Thymus (tissue), 11 donors: ENCODE measurements around the gene CA11. TPM values are rescaled to one million over a fixed set of nuclear protein-coding genes. Genes with fewer than 3 reads are reported as not detected.
"Not testable (repeated sequence)": the region's sequence is repeated elsewhere in the genome, so short reads cannot be mapped to it uniquely, and the experiment has no call there.

Experiments
- DNase-seq, 9 donors: peaks; one replicate each; pipeline ENCODE4 v3.0.0-alpha.2; 2013; ENCODE audit warnings: low spot score in 9 of 9, low read depth in 6 of 9, missing footprints in 1 of 9
- H3K27ac ChIP-seq, 2 donors: one replicate each; pipeline ENCODE4 v1.5.1; 2013; ENCODE audit warnings: control low read depth in 1 of 2, low read depth in 1 of 2, low read length in 1 of 2, mild to moderate bottlenecking in 1 of 2, moderate library complexity in 1 of 2
- H3K27me3 ChIP-seq, 2 donors: one replicate each; pipeline ENCODE4 v1.5.1; 2013; ENCODE audit warnings: low read length in 1 of 2; ENCODE audit not compliant: control insufficient read depth in 2 of 2, insufficient read depth in 1 of 2
- H3K36me3 ChIP-seq, 2 donors: one replicate each; pipeline ENCODE4 v1.5.1; 2013; ENCODE audit warnings: low read length in 1 of 2, mild to moderate bottlenecking in 1 of 2, moderate library complexity in 1 of 2; ENCODE audit not compliant: control insufficient read depth in 2 of 2, insufficient read depth in 2 of 2
- H3K4me1 ChIP-seq, 2 donors: one replicate each; pipeline ENCODE4 v1.5.1; 2013; ENCODE audit warnings: low read length in 2 of 2; ENCODE audit not compliant: control insufficient read depth in 2 of 2, insufficient read depth in 2 of 2
- H3K4me3 ChIP-seq, 2 donors: one replicate each; pipeline ENCODE4 v1.5.1; 2013; ENCODE audit warnings: low read length in 2 of 2, control low read depth in 1 of 2, mild to moderate bottlenecking in 1 of 2
- H3K9me3 ChIP-seq, 2 donors: one replicate each; pipeline ENCODE4 v1.5.1; 2013; ENCODE audit warnings: low read length in 1 of 2, mild to moderate bottlenecking in 1 of 2; ENCODE audit not compliant: control insufficient read depth in 2 of 2, insufficient read depth in 1 of 2
- WGBS: extraction: QIAGEN DNeasy Blood & Tissue Kit; methylation state at CpG from one replicate; pipeline ENCODE4 v1.1.7; 2013; 5-methylcytosine and 5-hydroxymethylcytosine counted together
- polyA plus RNA-seq: library from polyadenylated mRNA; stranded (reverse); fragments of 200-250 nt; gene quantifications from one replicate; pipeline ENCODE4 v1.2.3, GENCODE V29; 2013
- total RNA-seq: library from RNA; stranded (reverse); fragments of 120-200 nt; gene quantifications from one replicate; pipeline ENCODE4 v1.2.4, GENCODE V29; 2013
- donor health status: healthy.

Gene CA11
- total and polyA plus RNA-seq, 2 donors, result 9.8 to 15.3 TPM

- peak in 3 of 9 donors; percentile 33 to 64 (median 54) for DNase-seq
- peaks cover 7 to 14% of the 10 kb centered on the region in 2 donors for H3K36me3 ChIP-seq
- peaks cover 0 to 14% of the 10 kb centered on the region in 2 donors for H3K27me3 ChIP-seq
- peaks cover 0 to 4% of the 10 kb centered on the region in 2 donors for H3K9me3 ChIP-seq
- under 1% methylated on average over 35 of the region's 35 CpGs for WGBS
- H3K27ac ChIP-seq, result peak overlapping the region; percentile 91 to 98
- peak overlapping the region; percentile 71 to 77 for H3K4me3 ChIP-seq
- peaks cover 23 to 55% of the 10 kb centered on the region in 2 donors for H3K4me1 ChIP-seq
These were observed 9.8 kb downstream of the CA11 start for GRCh38 chr19:48635966-48636858.

- Histone ChIP-seq H3K27ac (peak overlapping the region; percentile 91 to 98), H3K4me3 (peak overlapping the region; percentile 71 to 77), H3K27me3 (peaks cover 0 to 14% of the 10 kb centered on the region in 2 donors), H3K9me3 (peaks cover 0 to 4% of the 10 kb centered on the region in 2 donors), H3K4me1 (peaks cover 23 to 63% of the 10 kb centered on the region in 2 donors), H3K36me3 (peaks cover 15 to 22% of the 10 kb centered on the region in 2 donors)
- 1% methylated on average over 67 of the region's 67 CpGs for WGBS
- peak in 3 of 9 donors; percentile 63 to 79 (median 69) for DNase-seq
These were observed 10.6 kb downstream of the CA11 start for GRCh38 chr19:48635263-48635965.

GRCh38 chr19:48634424-48635262, 11.3 kb downstream of the CA11 start:
- H3K27ac ChIP-seq, result peak overlapping the region; percentile 86 to 89
- H3K36me3 ChIP-seq, result peaks cover 23 to 27% of the 10 kb centered on the region in 2 donors
- peaks cover 0 to 9% of the 10 kb centered on the region in 2 donors for H3K9me3 ChIP-seq
- WGBS, result 5% methylated on average over 37 of the region's 37 CpGs
- peak in 8 of 9 donors; percentile 81 to 96 (median 90) for DNase-seq
- H3K27me3 ChIP-seq, result peaks cover 0 to 8% of the 10 kb centered on the region in 2 donors
- H3K4me3 ChIP-seq, result peak overlapping the region; percentile 19 to 77
- peaks cover 23 to 71% of the 10 kb centered on the region in 2 donors for H3K4me1 ChIP-seq

- Histone ChIP-seq H3K4me1 (peaks cover 23 to 73% of the 10 kb centered on the region in 2 donors), H3K27ac (peak overlapping the region; percentile 77 to 86), H3K9me3 (peaks cover 0 to 9% of the 10 kb centered on the region in 2 donors), H3K4me3 (peak overlapping the region; percentile 19 to 77), H3K36me3 (peaks cover 29 to 32% of the 10 kb centered on the region in 2 donors), H3K27me3 (peaks cover 0 to 2% of the 10 kb centered on the region in 2 donors)
- no peak for DNase-seq
- 79% methylated on average over 7 of the region's 7 CpGs for WGBS
These were observed 12.0 kb downstream of the CA11 start for GRCh38 chr19:48634036-48634342.

- DNase-seq, result no peak
- Histone ChIP-seq H3K9me3 (peaks cover 0 to 9% of the 10 kb centered on the region in 2 donors), H3K27ac (peak overlapping the region; percentile 42 to 86), H3K27me3 (no peaks in the 10 kb centered on the region), H3K36me3 (peaks cover 32 to 35% of the 10 kb centered on the region in 2 donors), H3K4me1 (peaks cover 19 to 67% of the 10 kb centered on the region in 2 donors), H3K4me3 (no peak overlapping the region)
- 93% methylated on average over 22 of the region's 22 CpGs for WGBS
These were observed 12.6 kb downstream of the CA11 start for GRCh38 chr19:48633148-48634035.

GRCh38 chr19:48632692-48633147, 13.3 kb downstream of the CA11 start:
- Histone ChIP-seq H3K4me1 (peaks cover 17 to 60% of the 10 kb centered on the region in 2 donors), H3K27me3 (no peaks in the 10 kb centered on the region), H3K27ac (peak overlapping the region in 1 of 2 donors; percentile 28), H3K36me3 (peaks cover 32 to 42% of the 10 kb centered on the region in 2 donors), H3K4me3 (no peak overlapping the region), H3K9me3 (peaks cover 0 to 9% of the 10 kb centered on the region in 2 donors)
- no peak for DNase-seq

GRCh38 chr19:48632286-48632685, 13.7 kb downstream of the CA11 start:
- H3K27me3 ChIP-seq, H3K27ac ChIP-seq, H3K9me3 ChIP-seq, DNase-seq, H3K4me3 ChIP-seq: not testable (repeated sequence)
- Histone ChIP-seq H3K36me3 (peaks cover 36 to 44% of the 10 kb centered on the region in 2 donors), H3K4me1 (peaks cover 17 to 60% of the 10 kb centered on the region in 2 donors)
- 96% methylated on average over 11 of the region's 11 CpGs for WGBS

- peaks cover 17 to 56% of the 10 kb centered on the region in 2 donors for H3K4me1 ChIP-seq
- DNase-seq, result no peak
- no peak overlapping the region for H3K27ac ChIP-seq
- peaks cover 0 to 9% of the 10 kb centered on the region in 2 donors for H3K9me3 ChIP-seq
- no peaks in the 10 kb centered on the region for H3K27me3 ChIP-seq
- H3K36me3 ChIP-seq, result peaks cover 41 to 44% of the 10 kb centered on the region in 2 donors
- WGBS, result 95% methylated on average over 3 of the region's 3 CpGs
- no peak overlapping the region for H3K4me3 ChIP-seq
These were observed 14.8 kb downstream of the CA11 start for GRCh38 chr19:48631225-48631624.
